ENCODE measurements around the gene ZNF783.
"Not testable (repeated sequence)": the region's sequence is repeated elsewhere in the genome, so short reads cannot be mapped to it uniquely, and the experiment has no call there.

Gene ZNF783

GRCh38 chr7:149330914-149331567 lies 69.0 kb downstream of the ZNF783 start:
- no peak for DNase-seq (ENCODE audit: low read depth, low spot score)

- not testable (repeated sequence) for DNase-seq (ENCODE audit: low read depth, low spot score)
Measured at GRCh38 chr7:149332602-149333320, 70.8 kb downstream of the ZNF783 start.

DNA sequence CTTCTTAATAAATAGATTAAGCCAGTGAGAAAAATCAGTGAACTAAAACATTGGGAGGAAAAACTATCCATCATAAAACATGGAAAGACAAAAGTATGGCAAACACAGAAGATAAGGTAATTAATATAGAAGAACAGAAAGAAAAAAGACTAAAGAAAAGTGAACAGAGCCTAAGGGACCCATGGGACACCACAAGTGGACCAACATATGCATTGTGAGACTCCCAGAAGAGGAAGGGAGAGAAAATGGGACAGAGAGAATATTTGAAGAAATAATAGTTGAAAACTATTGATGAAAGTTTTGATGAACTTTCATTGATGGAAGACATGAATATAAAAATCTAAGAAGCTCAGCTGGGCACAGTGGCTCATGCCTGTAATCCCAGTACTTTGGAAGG lies 71.3 kb downstream of the ZNF783 start:
- no peak for DNase-seq (ENCODE audit: low read depth, low spot score)

- DNase-seq (ENCODE audit: low read depth, low spot score), result no peak
Measured at GRCh38 chr7:149334219-149334618, 72.2 kb downstream of the ZNF783 start.
